SK-N-SH treated with all-trans-retinoic acid at 6 μM for 48 hours (cell line): ENCODE results near the gene DNAJC4.

Experiments used
- ATAC-seq: fragments of 200-7000 bp; cut with Tn5 transposase; 3 replicates; pipeline ENCODE4 v1.9.1; 2020; ENCODE audit warnings: mild to moderate bottlenecking, moderate library complexity
- ARNTL ChIP-seq: fragments of 450-650 bp; formaldehyde crosslinking; IDR thresholded peaks from 2 replicates; pipeline ENCODE4 v1.5.0; 2020; ENCODE audit warnings: low read depth, mild to moderate bottlenecking, moderate library complexity, borderline replicate concordance
- BACH2 ChIP-seq: fragments of 250-450 bp; sonication (Bioruptor Pico); IDR thresholded peaks from 2 replicates; pipeline ENCODE4 v1.9.0; 2021; ENCODE audit warnings: mild to moderate bottlenecking, borderline replicate concordance
- CREB5 ChIP-seq: fragments of 250-450 bp; sonication (Bioruptor Pico); IDR thresholded peaks from 2 replicates; pipeline ENCODE4 v1.5.1; 2020; ENCODE audit warnings: low read depth, mild to moderate bottlenecking, moderate library complexity
- CSDC2 ChIP-seq: fragments of 250-450 bp; sonication (Bioruptor Pico); IDR thresholded peaks from 2 replicates; pipeline ENCODE4 v1.5.0; 2020; ENCODE audit warnings: mild to moderate bottlenecking, moderate library complexity
- CSRNP3 ChIP-seq: fragments of 250-450 bp; sonication (Bioruptor Pico); IDR thresholded peaks from 2 replicates; pipeline ENCODE4 v1.5.1; 2021; ENCODE audit warnings: mild to moderate bottlenecking, moderate library complexity
- ESRRG ChIP-seq: fragments of 250-450 bp; sonication (Bioruptor Pico); IDR thresholded peaks from 2 replicates; pipeline ENCODE4 v1.6.1; 2021; ENCODE audit warnings: mild to moderate bottlenecking
- GLIS3 ChIP-seq: fragments of 250-450 bp; sonication (Bioruptor Pico); IDR thresholded peaks from 2 replicates; pipeline ENCODE4 v1.5.0; 2020; ENCODE audit warnings: mild to moderate bottlenecking, moderate library complexity
- ISL1 ChIP-seq: fragments of 250-450 bp; sonication (Bioruptor Pico); IDR thresholded peaks from 2 replicates; pipeline ENCODE4 v2.1.2; 2022; ENCODE audit warnings: mild to moderate bottlenecking, moderate library complexity
- OSR1 ChIP-seq: fragments of 250-450 bp; sonication (Bioruptor Pico); IDR thresholded peaks from 2 replicates; pipeline ENCODE4 v1.8.0; 2022; ENCODE audit warnings: moderate library complexity, mild to moderate bottlenecking, inconsistent platforms
- PATZ1 ChIP-seq: fragments of 250-450 bp; sonication (Bioruptor Pico); IDR thresholded peaks from 2 replicates; pipeline ENCODE4 v1.8.0; 2020; ENCODE audit warnings: mild to moderate bottlenecking, moderate library complexity, borderline replicate concordance
- POU6F1 ChIP-seq: fragments of 250-450 bp; sonication (Bioruptor Pico); IDR thresholded peaks from 2 replicates; pipeline ENCODE4 v1.8.0; 2021; ENCODE audit warnings: low read depth, mild to moderate bottlenecking, moderate library complexity, borderline replicate concordance
- PPARA ChIP-seq: fragments of 250-450 bp; sonication (Bioruptor Pico); IDR thresholded peaks from 2 replicates; pipeline ENCODE4 v1.5.0; 2020; ENCODE audit warnings: mild to moderate bottlenecking, borderline replicate concordance
- RARB ChIP-seq: fragments of 250-450 bp; sonication (Bioruptor Pico); IDR thresholded peaks from 2 replicates; pipeline ENCODE4 v1.8.0; 2021; ENCODE audit warnings: mild to moderate bottlenecking, moderate library complexity
- SNAI2 ChIP-seq: fragments of 250-450 bp; sonication (Bioruptor Pico); IDR thresholded peaks from 2 replicates; pipeline ENCODE4 v1.5.0; 2020; ENCODE audit warnings: mild to moderate bottlenecking, moderate library complexity
- TCF4 ChIP-seq: fragments of 250-450 bp; sonication (Bioruptor Pico); IDR thresholded peaks from 2 replicates; pipeline ENCODE4 v1.8.0; 2021; ENCODE audit warnings: mild to moderate bottlenecking, moderate library complexity, borderline replicate concordance
- TOX ChIP-seq: fragments of 250-450 bp; sonication (Bioruptor Pico); IDR thresholded peaks from 2 replicates; pipeline ENCODE4 v1.8.0; 2021; ENCODE audit warnings: mild to moderate bottlenecking, moderate library complexity, borderline replicate concordance
- ZC3H10 ChIP-seq: fragments of 250-450 bp; sonication (Bioruptor Pico); IDR thresholded peaks from 2 replicates; pipeline ENCODE4 v1.5.1; 2021; ENCODE audit warnings: mild to moderate bottlenecking, moderate library complexity
- ZFP3 ChIP-seq: fragments of 250-450 bp; sonication (Bioruptor Pico); IDR thresholded peaks from 2 replicates; pipeline ENCODE4 v1.5.0; 2020; ENCODE audit warnings: mild to moderate bottlenecking, moderate library complexity
- ZFP30 ChIP-seq: fragments of 450-650 bp; formaldehyde crosslinking; IDR thresholded peaks from 2 replicates; pipeline ENCODE4 v1.5.0; 2022; ENCODE audit warnings: mild to moderate bottlenecking, moderate library complexity
- ZNF565 ChIP-seq: fragments of 450-650 bp; formaldehyde crosslinking; conservative IDR thresholded peaks from 2 replicates; pipeline ENCODE4 v1.5.0; 2020; ENCODE audit warnings: low read depth, mild to moderate bottlenecking, moderate library complexity
- ZNF70 ChIP-seq: fragments of 450-650 bp; formaldehyde crosslinking; IDR thresholded peaks from 2 replicates; pipeline ENCODE4 v1.5.0; 2020; ENCODE audit warnings: mild to moderate bottlenecking, moderate library complexity
- ZNF8 ChIP-seq: fragments of 450-650 bp; formaldehyde crosslinking; IDR thresholded peaks from 2 replicates; pipeline ENCODE4 v1.5.0; 2020; ENCODE audit warnings: mild to moderate bottlenecking, moderate library complexity

Gene DNAJC4

GRCh38 chr11:64247729-64248531, 17.6 kb downstream of the DNAJC4 start:
- TF ChIP-seq ZC3H10 (CRISPR knock-in tag) (no peak), OSR1 (CRISPR knock-in tag) (no peak), ZNF565 (no peak), ZFP3 (CRISPR knock-in tag) (no peak), ISL1 (CRISPR knock-in tag) (no peak), PPARA (CRISPR knock-in tag) (no peak), GLIS3 (no peak), CREB5 (no peak), PATZ1 (no peak), ZNF70 (no peak), ZFP30 (no peak), RARB (CRISPR knock-in tag) (no peak), ARNTL (CRISPR knock-in tag) (no peak), ESRRG (no peak), BACH2 (no peak), TOX (CRISPR knock-in tag) (no peak), TCF4 (CRISPR knock-in tag) (no peak), CSDC2 (CRISPR knock-in tag) (no peak)
- ATAC-seq = no peak

GRCh38 chr11:64248578-64248977, 18.2 kb downstream of the DNAJC4 start:
- ATAC-seq = no peak
- TF ChIP-seq ARNTL (CRISPR knock-in tag) = no peak
- TF ChIP-seq ISL1 (CRISPR knock-in tag) = no peak
- no peak for TF ChIP-seq ZC3H10 (CRISPR knock-in tag)
- TF ChIP-seq RARB (CRISPR knock-in tag) = no peak
- TF ChIP-seq GLIS3 = no peak
- no peak for TF ChIP-seq TOX (CRISPR knock-in tag)
- TF ChIP-seq ZNF565 = no peak
- no peak for TF ChIP-seq OSR1 (CRISPR knock-in tag)
- TF ChIP-seq BACH2 = no peak
- no peak for TF ChIP-seq PATZ1
- no peak for TF ChIP-seq ZNF70
- no peak for TF ChIP-seq CSRNP3 (CRISPR knock-in tag)
- no peak for TF ChIP-seq ZFP30
- no peak for TF ChIP-seq POU6F1 (CRISPR knock-in tag)
- no peak for TF ChIP-seq SNAI2 (CRISPR knock-in tag)
- no peak for TF ChIP-seq ZFP3 (CRISPR knock-in tag)
- no peak for TF ChIP-seq ESRRG

GRCh38 chr11:64249038-64249437, 18.7 kb downstream of the DNAJC4 start:
- no peak for ATAC-seq
- TF ChIP-seq ZFP30 (no peak), PPARA (CRISPR knock-in tag) (no peak), RARB (CRISPR knock-in tag) (no peak), CSDC2 (CRISPR knock-in tag) (no peak), ZNF70 (no peak), ESRRG (no peak), ZC3H10 (CRISPR knock-in tag) (no peak), ZNF8 (CRISPR knock-in tag) (no peak), PATZ1 (no peak), ISL1 (CRISPR knock-in tag) (no peak), SNAI2 (CRISPR knock-in tag) (no peak), ARNTL (CRISPR knock-in tag) (no peak), GLIS3 (no peak), BACH2 (no peak), POU6F1 (CRISPR knock-in tag) (no peak), TOX (CRISPR knock-in tag) (no peak)
